NB4 (cell line): Measurements from ENCODE around the gene EMD.

Experiments
- MAX ChIP-seq: IDR thresholded peaks from 2 replicates; pipeline ENCODE4 v1.6.1; 2011; ENCODE audit warnings: low read depth, low read length
- MYC ChIP-seq: IDR thresholded peaks from 2 replicates; pipeline ENCODE4 v1.6.1; 2011; ENCODE audit warnings: low read depth, low read length
- POLR2A ChIP-seq: IDR thresholded peaks from 2 replicates; pipeline ENCODE4 v1.6.1; 2011; ENCODE audit warnings: mild to moderate bottlenecking; ENCODE audit not compliant: insufficient read length; ENCODE audit errors: extremely low read depth
- TF ChIP-seq, protein P1 (sequence below): IDR thresholded peaks from one replicate; pipeline ENCODE4 v1.5.1; 2012; ENCODE audit warnings: low read depth, low read length

GRCh38 chrX:154376774-154377173, 2.3 kb upstream of the EMD start:
- TF ChIP-seq, protein P1, sequence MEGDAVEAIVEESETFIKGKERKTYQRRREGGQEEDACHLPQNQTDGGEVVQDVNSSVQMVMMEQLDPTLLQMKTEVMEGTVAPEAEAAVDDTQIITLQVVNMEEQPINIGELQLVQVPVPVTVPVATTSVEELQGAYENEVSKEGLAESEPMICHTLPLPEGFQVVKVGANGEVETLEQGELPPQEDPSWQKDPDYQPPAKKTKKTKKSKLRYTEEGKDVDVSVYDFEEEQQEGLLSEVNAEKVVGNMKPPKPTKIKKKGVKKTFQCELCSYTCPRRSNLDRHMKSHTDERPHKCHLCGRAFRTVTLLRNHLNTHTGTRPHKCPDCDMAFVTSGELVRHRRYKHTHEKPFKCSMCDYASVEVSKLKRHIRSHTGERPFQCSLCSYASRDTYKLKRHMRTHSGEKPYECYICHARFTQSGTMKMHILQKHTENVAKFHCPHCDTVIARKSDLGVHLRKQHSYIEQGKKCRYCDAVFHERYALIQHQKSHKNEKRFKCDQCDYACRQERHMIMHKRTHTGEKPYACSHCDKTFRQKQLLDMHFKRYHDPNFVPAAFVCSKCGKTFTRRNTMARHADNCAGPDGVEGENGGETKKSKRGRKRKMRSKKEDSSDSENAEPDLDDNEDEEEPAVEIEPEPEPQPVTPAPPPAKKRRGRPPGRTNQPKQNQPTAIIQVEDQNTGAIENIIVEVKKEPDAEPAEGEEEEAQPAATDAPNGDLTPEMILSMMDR: no peak
- no peak for TF ChIP-seq POLR2A
- TF ChIP-seq MYC: no peak
- no peak for TF ChIP-seq MAX
